Right renal pelvis (tissue), 4 donors: Measurements from ENCODE around the gene CHCHD6. TPM values are rescaled to one million over a fixed set of nuclear protein-coding genes. Genes with fewer than 3 reads are reported as not detected.

Source experiments
- DNase-seq, 4 donors: peaks; one replicate each; pipeline ENCODE4 v3.0.0-alpha.2; 2013; ENCODE audit warnings: low read depth in 4 of 4, low spot score in 3 of 4, missing footprints in 1 of 4
- polyA plus RNA-seq, 4 donors: library from polyadenylated mRNA; unstranded; fragments of 120-200 nt; gene quantifications; one replicate each; pipeline ENCODE4 v1.2.1, GENCODE V29; 2013; ENCODE audit not compliant: insufficient read length in 4 of 4

CHCHD6 gene
- polyA plus RNA-seq, 4 donors: 17.5 to 23.2 (median 18.1) TPM

- no peak for DNase-seq
These were observed 294.3 kb downstream of the CHCHD6 start for GRCh38 chr3:126998320-126998719.

- DNase-seq: no peak
These were observed 294.7 kb downstream of the CHCHD6 start for GRCh38 chr3:126998728-126999127.

GRCh38 chr3:126999383-126999782, 295.3 kb downstream of the CHCHD6 start:
- no peak for DNase-seq

GRCh38 chr3:127000119-127000518, 296.1 kb downstream of the CHCHD6 start:
- DNase-seq: no peak

GRCh38 chr3:127000761-127001160, 296.7 kb downstream of the CHCHD6 start:
- no peak for DNase-seq

DNA sequence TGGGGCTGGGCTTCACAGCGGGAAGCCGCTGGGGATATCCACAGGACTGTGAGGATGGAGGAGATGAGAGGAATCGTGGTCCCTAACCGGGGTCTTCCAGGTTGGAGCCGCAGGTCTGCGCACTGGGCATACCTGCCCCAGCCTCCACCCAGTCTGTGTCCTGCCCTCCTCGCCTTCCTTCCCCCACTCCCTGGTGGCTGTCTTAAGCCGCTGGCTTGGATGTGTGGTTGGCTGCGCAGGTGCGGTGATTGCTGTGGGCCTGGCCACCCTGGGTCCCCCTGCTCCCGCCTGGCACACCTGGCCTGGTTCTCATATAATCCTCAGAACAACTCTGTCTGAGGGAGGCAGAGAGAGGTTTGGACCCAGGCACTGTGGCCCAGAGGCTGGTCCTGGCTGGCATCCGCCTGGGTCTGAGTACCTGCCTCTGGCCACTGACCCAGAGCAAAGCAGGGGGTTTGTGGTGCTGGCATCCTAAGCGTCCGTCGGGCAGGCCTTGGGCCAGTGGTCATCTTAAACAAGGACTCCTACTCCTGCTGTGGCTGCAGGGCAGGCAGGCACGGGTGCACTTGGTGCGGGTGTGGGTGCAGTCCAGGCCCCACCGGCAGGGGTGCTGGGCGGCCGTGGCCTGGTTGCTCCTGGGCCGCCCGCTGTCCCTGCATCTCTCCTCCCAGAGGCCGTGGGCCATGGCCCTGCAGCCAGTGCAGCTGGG, 297.6 kb downstream of the CHCHD6 start:
- DNase-seq: no peak

GRCh38 chr3:127002195-127003174, 298.4 kb downstream of the CHCHD6 start:
- peak; percentile 68 to 77 (median 72) for DNase-seq

GRCh38 chr3:127003175-127003555, 299.1 kb downstream of the CHCHD6 start:
- no peak for DNase-seq

DNA sequence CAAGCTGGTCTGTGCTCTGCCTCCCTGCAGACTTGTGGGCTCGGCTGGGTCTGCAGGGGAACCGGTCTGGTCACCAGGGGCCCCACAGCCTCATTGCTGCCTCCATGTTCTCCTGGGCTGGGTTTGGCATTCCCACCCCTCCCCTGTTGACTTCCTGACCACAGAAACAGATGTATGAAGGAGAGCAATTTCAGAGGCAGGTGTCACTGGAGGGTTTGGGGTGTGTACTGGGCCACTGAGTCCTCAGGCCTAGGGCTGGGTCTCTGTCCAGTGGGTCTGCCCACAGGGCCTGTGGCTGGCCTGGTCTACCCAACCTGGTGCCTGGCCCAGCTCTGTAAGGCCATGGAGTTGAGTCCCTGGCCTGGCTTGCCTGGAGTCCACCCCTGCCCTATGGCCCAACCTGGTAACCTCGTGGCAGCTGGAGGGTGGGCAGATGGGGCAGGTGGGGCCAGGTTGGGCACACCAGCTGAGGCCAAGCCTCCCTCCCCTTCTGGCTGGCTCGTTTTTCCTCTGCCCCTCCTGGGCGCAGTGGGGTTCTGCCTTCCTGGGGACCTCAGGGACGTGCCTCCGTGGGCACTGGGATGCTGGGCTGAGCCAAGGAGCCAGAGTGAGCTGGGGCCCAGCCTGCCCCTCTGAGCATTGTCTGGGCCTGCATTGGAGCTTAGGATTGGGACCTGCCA, 299.7 kb downstream of the CHCHD6 start:
- DNase-seq: no peak

DNA sequence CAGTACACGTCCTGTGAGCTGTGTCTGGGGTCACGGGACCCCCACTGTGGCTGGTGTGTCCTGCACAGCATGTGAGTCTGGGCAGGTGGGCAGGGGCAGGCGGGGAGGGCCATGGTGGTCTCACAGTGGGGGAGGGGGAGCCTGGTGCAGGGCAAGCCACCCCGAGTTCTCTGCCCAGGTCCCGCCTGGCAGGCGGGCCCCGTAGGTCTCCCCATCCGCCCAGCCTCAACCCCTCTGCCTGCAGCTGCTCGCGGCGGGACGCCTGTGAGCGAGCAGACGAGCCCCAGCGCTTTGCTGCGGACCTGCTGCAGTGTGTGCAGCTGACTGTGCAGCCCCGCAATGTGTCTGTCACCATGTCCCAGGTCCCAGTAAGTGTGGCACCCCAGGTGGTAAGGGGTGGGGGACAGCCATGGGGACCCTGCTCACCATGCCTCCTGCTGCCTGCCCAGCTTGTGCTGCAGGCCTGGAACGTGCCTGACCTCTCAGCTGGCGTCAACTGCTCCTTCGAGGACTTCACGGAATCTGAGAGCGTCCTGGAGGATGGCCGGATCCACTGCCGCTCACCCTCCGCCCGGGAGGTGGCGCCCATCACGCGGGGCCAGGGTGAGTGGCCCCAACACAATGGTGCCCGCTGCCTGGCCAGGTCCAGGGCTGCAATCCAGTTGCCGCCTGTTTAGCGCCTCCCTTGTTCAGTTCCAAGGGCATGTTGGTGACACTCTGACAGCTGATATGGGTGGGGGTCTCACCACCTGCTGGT, 300.8 kb downstream of the CHCHD6 start:
- DNase-seq: no peak

GRCh38 chr3:127005864-127006500, 301.9 kb downstream of the CHCHD6 start:
- no peak for DNase-seq

GRCh38 chr3:127006781-127007436, 302.9 kb downstream of the CHCHD6 start:
- DNase-seq: no peak

DNA sequence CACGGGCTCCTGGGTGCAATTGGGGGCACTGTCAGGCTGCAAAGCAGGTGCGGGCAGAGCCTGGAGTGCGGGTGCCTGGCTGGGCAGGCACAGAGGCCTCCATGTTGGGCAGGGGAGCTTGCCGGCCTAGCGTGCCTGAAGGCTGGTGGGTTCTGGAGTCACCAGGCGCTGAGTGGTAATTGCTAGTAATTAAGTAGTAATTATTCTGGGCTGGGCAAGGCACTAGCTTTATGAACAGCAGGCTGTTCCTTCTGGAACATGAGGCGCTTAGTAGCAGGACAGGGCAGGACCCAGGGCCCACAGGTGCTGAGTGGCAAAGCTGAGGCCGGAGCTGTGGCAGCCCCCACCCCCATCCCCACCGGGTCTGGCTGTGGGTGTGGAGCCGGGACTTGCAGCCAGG, 304.2 kb downstream of the CHCHD6 start:
- no peak for DNase-seq

DNA sequence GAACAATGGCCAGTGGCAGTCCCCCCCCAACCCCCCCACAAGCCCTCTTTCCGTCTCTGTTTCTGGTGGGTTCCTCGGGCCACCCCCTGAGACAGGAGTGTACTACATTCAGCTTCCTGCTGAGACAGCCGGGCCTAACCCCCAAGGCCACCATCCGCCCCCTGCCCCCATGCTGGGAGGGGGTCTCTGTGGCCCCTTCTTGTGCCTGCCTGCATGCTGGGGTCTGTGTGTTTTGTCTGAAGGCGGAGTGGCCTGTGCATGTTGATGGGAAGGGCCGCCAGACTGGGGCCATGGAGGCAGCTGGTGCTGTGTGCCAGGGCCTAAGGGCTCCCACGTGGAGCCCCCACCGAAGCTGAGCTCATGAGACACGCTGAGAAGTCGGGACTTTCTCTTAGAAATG, 305.5 kb downstream of the CHCHD6 start:
- DNase-seq: no peak

Other genes starting within 250 kb of the CHCHD6 start
- 10 to 100 TPM; 31.6 to 35.5 (median 34.7) TPM for gene ZXDC, start 228.3 kb upstream of the CHCHD6 start, polyA plus RNA-seq
- under 1 TPM; 0.07 to 0.14 (median 0.10) TPM for gene UROC1, start 186.5 kb upstream of the CHCHD6 start, polyA plus RNA-seq
- gene CHST13, start 180.1 kb upstream of the CHCHD6 start, polyA plus RNA-seq: 1 to 10 TPM; 3.7 to 6.6 (median 4.5) TPM
- gene C3orf22, start 145.3 kb upstream of the CHCHD6 start, polyA plus RNA-seq: under 1 TPM in 2 of 4 donors, not detected in 2; 0.06 to 0.23 TPM
- gene TXNRD3, start 49.1 kb upstream of the CHCHD6 start, polyA plus RNA-seq: 10 to 100 TPM; 16.5 to 20.0 (median 18.6) TPM